GM19395 (cell line): ENCODE measurements around the gene PACRG.

Experiments used
- ATAC-seq: cut with Tn5 transposase; IDR thresholded peaks from one replicate; pipeline ENCODE4 v1.9.1; 2021; ENCODE audit warnings: mild to moderate bottlenecking, moderate library complexity; ENCODE audit not compliant: unreplicated experiment

PACRG gene

GRCh38 chr6:162998777-162999176 lies 271.0 kb downstream of the PACRG start:
- no peak for ATAC-seq

GRCh38 chr6:162999575-163000285 lies 272.0 kb downstream of the PACRG start:
- ATAC-seq, result no peak

GRCh38 chr6:163001330-163001729 lies 273.6 kb downstream of the PACRG start:
- ATAC-seq, result peak; percentile 99

- no peak for ATAC-seq
Measured at GRCh38 chr6:163008186-163008585, 280.4 kb downstream of the PACRG start.

- no peak for ATAC-seq
Measured at GRCh38 chr6:163008626-163009025, 280.9 kb downstream of the PACRG start.

GRCh38 chr6:163010145-163010544 lies 282.4 kb downstream of the PACRG start:
- no peak for ATAC-seq

GRCh38 chr6:163014736-163015135 lies 287.0 kb downstream of the PACRG start:
- ATAC-seq, result no peak

GRCh38 chr6:163017801-163018200 lies 290.0 kb downstream of the PACRG start:
- ATAC-seq, result no peak

- ATAC-seq, result no peak
Measured at GRCh38 chr6:163019926-163020325, 292.2 kb downstream of the PACRG start.

GRCh38 chr6:163021054-163021453 lies 293.3 kb downstream of the PACRG start:
- no peak for ATAC-seq

- no peak for ATAC-seq
Measured at GRCh38 chr6:163023700-163024099, 295.9 kb downstream of the PACRG start.

- ATAC-seq, result no peak
Measured at GRCh38 chr6:163026893-163027292, 299.1 kb downstream of the PACRG start.

- ATAC-seq, result no peak
Measured at GRCh38 chr6:163030980-163031379, 303.2 kb downstream of the PACRG start.

GRCh38 chr6:163031931-163032330 lies 304.2 kb downstream of the PACRG start:
- no peak for ATAC-seq

- no peak for ATAC-seq
Measured at GRCh38 chr6:163036160-163036645, 308.4 kb downstream of the PACRG start.

GRCh38 chr6:163038317-163038716 lies 310.5 kb downstream of the PACRG start:
- no peak for ATAC-seq

GRCh38 chr6:163048345-163048744 lies 320.6 kb downstream of the PACRG start:
- no peak for ATAC-seq

GRCh38 chr6:163053667-163054344 lies 326.0 kb downstream of the PACRG start:
- no peak for ATAC-seq

GRCh38 chr6:163054641-163055040 lies 326.9 kb downstream of the PACRG start:
- ATAC-seq, result no peak

- no peak for ATAC-seq
Measured at GRCh38 chr6:163057260-163057659, 329.5 kb downstream of the PACRG start.

- ATAC-seq, result no peak
Measured at GRCh38 chr6:163062790-163063189, 335.0 kb downstream of the PACRG start.

- no peak for ATAC-seq
Measured at GRCh38 chr6:163063561-163063960, 335.8 kb downstream of the PACRG start.
